HG03520 (cell line): ENCODE results near the gene PCSK5.

Source experiments
- ATAC-seq: cut with Tn5 transposase; IDR thresholded peaks from one replicate; pipeline ENCODE4 v1.9.1; 2021; ENCODE audit warnings: mild to moderate bottlenecking, moderate library complexity; ENCODE audit not compliant: unreplicated experiment

PCSK5 gene

DNA sequence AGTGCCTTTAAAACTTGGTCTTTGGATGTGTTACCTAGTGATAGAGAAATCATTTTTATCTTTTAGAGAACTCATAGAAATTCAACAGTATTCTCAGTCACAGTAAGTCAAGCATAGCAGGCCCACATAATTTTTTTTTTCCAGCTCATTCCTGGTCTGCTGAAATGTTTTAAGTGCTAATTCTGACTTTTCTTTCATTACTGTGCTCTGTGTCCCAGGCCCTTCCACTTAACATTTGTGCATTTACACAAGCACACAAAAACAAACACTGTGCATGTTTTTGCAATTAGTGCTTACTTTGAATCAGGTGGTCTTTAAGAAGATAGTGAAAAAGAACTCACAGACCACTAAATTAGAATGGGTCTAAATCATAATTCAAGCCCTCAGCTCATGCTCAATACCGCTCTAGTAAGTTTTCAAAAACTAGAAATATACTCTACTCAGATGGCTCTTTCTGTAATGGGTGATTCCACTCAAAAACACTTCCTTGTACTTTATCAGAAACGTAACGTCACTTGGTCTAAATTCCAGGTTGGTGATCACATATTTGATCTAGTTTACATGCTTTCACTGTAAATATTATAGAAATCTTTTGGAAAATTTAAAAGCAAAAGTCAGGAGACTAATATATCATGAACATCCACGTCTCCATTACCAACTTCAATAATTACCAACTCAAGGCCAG, 107.8 kb downstream of the PCSK5 start:
- no peak for ATAC-seq

- ATAC-seq: no peak
These were observed 111.0 kb downstream of the PCSK5 start for GRCh38 chr9:76001459-76001858.

GRCh38 chr9:76003041-76003440, 112.6 kb downstream of the PCSK5 start:
- no peak for ATAC-seq

GRCh38 chr9:76004526-76004925, 114.1 kb downstream of the PCSK5 start:
- peak; percentile 72 for ATAC-seq

- no peak for ATAC-seq
These were observed 117.5 kb downstream of the PCSK5 start for GRCh38 chr9:76007935-76008334.

DNA sequence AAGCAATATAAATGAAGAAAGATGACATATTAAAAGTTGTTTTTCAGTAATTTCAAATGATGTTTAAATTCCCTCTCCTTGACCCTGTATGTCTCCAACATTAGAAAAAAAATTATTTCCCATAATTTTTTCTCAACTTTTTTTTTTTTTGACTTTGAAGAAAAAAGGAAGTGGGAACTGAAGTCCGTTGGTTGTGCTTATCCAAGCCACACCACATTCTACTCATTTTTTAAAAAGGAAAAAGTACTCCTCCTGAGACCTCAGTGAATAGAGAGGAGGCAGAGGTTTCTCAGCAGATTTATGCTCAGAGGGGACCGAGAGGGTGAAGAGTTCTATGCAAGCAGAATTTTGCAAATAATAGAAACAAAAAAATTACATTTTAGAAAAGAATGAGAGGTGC, 123.3 kb downstream of the PCSK5 start:
- no peak for ATAC-seq

GRCh38 chr9:76018235-76018634, 127.8 kb downstream of the PCSK5 start:
- ATAC-seq: no peak

DNA sequence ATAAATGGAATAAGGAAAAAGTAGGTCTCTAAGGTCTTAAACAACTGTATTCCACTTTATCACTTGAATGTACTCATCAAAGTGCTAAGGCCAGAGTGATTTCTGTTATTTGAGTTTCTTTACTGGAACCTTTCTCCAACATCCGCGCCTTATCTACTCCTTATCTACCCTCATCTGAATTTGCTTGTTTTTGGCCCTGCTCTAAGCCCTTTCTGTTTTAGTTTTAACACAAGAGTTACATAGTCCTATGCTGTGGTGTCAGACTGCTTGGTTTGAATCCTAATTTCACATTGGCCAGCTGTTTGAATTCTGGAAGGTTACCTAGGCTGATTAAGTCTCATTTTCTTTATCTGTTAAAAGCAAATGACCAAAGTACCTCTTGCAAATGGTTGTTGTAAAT, 128.3 kb downstream of the PCSK5 start:
- ATAC-seq: no peak

DNA sequence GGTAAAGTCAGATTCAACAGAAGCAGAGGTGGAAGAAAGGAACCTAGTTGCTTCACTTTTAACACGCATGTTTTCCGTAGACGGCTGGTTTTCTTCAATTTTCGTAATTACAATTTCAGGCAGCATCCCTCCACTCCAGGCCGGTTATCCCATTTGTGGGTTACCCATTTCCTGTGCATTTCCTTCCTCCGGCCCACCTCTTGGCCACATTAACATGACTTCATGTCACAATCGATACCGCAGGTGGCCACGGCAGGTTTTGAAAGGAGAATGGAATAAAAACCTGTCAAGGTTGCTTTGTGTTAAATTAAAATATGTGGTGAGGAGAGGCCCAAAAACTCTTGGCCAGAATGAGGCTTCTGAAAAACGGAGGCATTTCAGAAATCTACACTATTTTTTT, 130.2 kb downstream of the PCSK5 start:
- no peak for ATAC-seq

DNA sequence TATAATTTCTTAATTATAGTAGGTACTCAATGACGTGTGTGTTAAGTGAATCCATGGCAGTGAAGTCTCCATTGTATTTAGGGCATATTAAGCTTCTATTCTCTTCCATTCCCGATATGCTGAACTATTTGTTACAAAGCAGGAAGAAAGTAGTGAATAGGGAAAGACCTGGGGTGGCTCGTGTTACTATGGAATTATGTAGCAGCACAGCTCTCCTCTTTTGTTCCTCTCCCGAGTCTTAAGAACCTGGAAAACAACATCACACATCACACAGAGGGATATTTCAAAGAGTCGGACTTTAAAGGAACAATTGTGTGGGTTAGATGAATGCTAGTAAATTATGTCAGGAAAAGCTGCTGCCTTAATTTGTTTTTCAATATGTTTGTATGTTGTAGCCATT, 131.8 kb downstream of the PCSK5 start:
- ATAC-seq: no peak

DNA sequence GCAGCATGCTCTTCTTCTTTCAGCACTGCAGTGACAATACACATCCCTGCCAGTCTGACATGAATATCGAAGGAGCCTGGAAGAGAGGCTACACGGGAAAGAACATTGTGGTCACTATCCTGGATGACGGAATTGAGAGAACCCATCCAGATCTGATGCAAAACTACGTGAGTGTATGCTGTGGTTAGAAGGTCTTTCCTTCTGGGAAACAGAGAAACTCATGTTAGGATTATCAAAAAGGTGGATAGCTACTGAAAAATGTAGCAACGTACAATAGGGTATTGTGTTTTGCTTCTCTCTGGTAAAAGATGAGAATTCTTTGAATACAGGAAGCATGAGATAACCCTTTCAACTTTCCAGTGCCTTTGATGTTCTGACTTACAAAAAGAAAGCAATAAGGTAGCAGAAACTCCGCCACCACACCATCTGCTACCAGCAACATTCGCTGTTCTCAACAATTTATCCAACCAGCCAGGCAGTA, 133.3 kb downstream of the PCSK5 start:
- ATAC-seq: no peak

- ATAC-seq: no peak
These were observed 134.8 kb downstream of the PCSK5 start for GRCh38 chr9:76025286-76025685.

GRCh38 chr9:76026796-76027195, 136.3 kb downstream of the PCSK5 start:
- ATAC-seq: no peak

- no peak for ATAC-seq
These were observed 136.9 kb downstream of the PCSK5 start for GRCh38 chr9:76027416-76027815.

DNA sequence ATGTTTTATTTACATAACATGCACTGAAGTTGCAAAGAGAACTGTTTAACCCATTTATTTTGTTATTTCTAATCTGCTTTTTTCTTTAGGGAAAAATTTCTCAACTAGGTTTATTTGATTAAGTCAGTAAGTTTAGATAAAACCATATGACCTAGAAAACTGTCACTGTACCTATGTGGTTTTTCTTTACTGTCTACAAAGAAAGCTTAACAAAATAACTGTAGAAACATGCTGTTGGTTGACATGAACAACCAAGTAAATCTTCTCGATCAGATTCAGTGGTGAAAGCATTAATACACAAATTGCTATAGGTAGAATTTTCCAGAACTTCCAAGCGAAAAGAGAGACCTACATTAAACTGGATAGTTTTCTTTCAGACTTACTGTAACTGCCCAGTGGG, 137.4 kb downstream of the PCSK5 start:
- ATAC-seq: no peak

- ATAC-seq: no peak
These were observed 141.7 kb downstream of the PCSK5 start for GRCh38 chr9:76032038-76032796.

- ATAC-seq: no peak
These were observed 142.4 kb downstream of the PCSK5 start for GRCh38 chr9:76032797-76033373.

DNA sequence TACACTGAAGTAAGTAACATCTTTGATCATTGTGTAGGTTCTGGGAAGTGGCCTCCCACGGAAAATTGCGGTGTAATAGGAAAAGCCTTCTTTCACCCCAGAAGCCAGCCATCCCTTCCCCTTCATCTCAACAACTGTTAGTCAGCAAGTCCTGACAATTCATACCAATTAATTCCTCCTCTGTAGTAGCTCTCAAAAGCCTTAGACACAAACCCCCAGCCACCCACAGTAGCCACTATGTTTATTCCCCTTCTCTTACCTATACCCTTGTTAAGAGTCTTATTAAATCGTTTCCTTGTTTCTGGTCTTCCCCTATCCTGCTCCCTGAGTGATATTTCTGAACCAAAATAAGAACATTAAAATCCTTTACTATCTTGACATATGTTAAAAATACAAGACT, 143.6 kb downstream of the PCSK5 start:
- no peak for ATAC-seq

DNA sequence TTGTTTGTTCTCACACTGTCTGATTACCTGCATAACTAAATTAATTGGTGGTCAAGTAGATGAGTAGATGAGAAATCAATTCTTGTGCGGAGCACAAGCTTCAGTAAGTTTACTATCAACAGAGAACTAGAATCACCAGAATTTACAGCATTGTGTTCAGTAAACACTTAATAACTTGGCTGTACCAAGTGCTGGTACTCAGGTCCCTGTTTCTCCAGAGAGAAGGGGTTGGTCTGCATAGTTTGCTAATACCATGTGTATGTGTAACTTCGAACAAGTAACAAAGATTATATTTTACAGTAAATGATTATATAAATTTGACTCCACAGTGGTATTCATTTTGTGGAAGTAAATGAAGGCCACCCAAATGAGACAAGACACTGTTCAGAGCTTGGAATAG, 146.3 kb downstream of the PCSK5 start:
- ATAC-seq: no peak

DNA sequence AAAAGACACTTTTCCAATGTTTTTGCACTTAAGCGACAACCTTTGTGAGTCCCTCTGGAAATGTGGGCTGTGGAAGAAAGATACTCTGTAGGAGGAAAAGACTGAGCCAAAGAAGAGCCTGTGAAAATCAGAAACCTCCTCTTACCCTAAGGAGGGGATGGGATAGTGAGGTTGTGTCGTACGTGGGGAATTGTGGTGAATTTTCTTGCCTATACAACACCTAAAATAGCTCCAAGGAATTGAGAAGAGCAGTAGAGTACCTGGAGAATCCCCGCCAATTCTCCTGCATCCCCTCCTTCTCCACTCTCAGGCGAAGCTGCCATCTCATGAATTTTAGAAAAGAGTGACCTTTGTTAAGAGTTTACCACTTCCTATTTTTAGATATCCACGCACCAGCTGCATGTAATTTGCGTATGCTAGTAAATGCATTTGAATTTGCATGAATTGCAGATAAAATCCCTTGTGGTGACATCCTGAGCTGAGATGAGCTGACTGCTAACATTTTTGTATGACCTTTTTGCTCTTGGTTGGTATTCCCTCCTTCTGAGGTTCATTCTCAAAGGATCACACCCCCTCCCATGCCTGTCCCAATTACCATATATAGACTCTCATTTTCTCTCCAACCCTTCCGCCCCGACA, 147.2 kb downstream of the PCSK5 start:
- ATAC-seq: no peak

- ATAC-seq: no peak
These were observed 148.0 kb downstream of the PCSK5 start for GRCh38 chr9:76038431-76038830.
